IMR-90 (cell line): ENCODE measurements around the gene TTC28.

Source experiments
- CEBPB ChIP-seq: IDR thresholded peaks from 2 replicates; pipeline ENCODE4 v1.6.1; 2012; ENCODE audit warnings: low read depth, low read length, improper control_type of control experiment
- FOS ChIP-seq: fragments of 150-350 bp; IDR thresholded peaks from 2 replicates; pipeline ENCODE4 v1.6.1; 2016; ENCODE audit warnings: low read depth, low read length
- MAZ ChIP-seq: IDR thresholded peaks from 2 replicates; pipeline ENCODE4 v1.6.1; 2012; ENCODE audit warnings: low read depth, mild to moderate bottlenecking, low read length, improper control_type of control experiment, moderate library complexity, borderline replicate concordance
- MXI1 ChIP-seq: IDR thresholded peaks from 2 replicates; pipeline ENCODE4 v1.6.1; 2012; ENCODE audit warnings: low read depth, mild to moderate bottlenecking, low read length, moderate library complexity, borderline replicate concordance
- NFE2L2 ChIP-seq: fragments of 150-350 bp; IDR thresholded peaks from 2 replicates; pipeline ENCODE4 v1.6.1; 2016; ENCODE audit warnings: low read depth, mild to moderate bottlenecking, low read length
- POLR2A ChIP-seq: IDR thresholded peaks from 2 replicates; pipeline ENCODE4 v1.6.1; 2012; ENCODE audit warnings: mild to moderate bottlenecking, low read depth, low read length
- RCOR1 ChIP-seq: IDR thresholded peaks from 2 replicates; pipeline ENCODE4 v1.6.1; 2012; ENCODE audit warnings: mild to moderate bottlenecking, low read length, improper control_type of control experiment; ENCODE audit not compliant: insufficient replicate concordance
- SMC3 ChIP-seq: fragments of 150-350 bp; IDR thresholded peaks from 2 replicates; pipeline ENCODE4 v1.6.1; 2016; ENCODE audit warnings: low read depth, mild to moderate bottlenecking, antibody characterized with exemption, low read length, moderate library complexity
- TF ChIP-seq, protein P1 (sequence below): conservative IDR thresholded peaks from 2 replicates; pipeline ENCODE4 v1.5.1; 2012; ENCODE audit warnings: mild to moderate bottlenecking, low read depth, low read length, improper control_type of control experiment

DNA sequence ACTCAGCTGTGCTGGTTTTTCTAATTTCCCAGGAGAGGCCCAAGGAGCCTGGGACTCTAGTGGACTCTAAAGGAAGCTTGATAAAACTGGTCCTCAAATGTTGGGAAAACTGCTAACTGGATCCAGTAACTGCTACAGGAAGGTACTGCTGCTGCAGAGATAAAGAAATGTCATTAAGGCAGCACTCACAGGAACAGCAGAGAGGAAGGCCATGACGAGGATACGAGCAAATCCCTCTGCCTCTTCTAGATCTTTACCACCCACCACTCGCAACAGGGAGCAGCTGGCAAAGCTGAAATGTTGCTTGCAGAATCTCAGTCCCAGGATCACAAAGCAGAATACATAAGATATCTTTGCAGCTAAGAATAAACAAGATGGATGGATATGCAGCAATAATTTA lies 23.5 kb downstream of the TTC28 start:
- TF ChIP-seq, protein P1, sequence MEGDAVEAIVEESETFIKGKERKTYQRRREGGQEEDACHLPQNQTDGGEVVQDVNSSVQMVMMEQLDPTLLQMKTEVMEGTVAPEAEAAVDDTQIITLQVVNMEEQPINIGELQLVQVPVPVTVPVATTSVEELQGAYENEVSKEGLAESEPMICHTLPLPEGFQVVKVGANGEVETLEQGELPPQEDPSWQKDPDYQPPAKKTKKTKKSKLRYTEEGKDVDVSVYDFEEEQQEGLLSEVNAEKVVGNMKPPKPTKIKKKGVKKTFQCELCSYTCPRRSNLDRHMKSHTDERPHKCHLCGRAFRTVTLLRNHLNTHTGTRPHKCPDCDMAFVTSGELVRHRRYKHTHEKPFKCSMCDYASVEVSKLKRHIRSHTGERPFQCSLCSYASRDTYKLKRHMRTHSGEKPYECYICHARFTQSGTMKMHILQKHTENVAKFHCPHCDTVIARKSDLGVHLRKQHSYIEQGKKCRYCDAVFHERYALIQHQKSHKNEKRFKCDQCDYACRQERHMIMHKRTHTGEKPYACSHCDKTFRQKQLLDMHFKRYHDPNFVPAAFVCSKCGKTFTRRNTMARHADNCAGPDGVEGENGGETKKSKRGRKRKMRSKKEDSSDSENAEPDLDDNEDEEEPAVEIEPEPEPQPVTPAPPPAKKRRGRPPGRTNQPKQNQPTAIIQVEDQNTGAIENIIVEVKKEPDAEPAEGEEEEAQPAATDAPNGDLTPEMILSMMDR, result no peak
- TF ChIP-seq MAZ (no peak), FOS (no peak), POLR2A (no peak), NFE2L2 (no peak), RCOR1 (no peak), MXI1 (no peak), SMC3 (no peak), CEBPB (no peak)
